Ascending aorta (tissue), 2 donors: Measurements from ENCODE around the gene VAMP7. TPM values are rescaled to one million over a fixed set of nuclear protein-coding genes. Genes with fewer than 3 reads are reported as not detected.
A peak's percentile ranks its signal among the peaks of the same experiment; 100 is the strongest.

Experiments
- DNase-seq, 2 donors: peaks; one replicate each; pipeline ENCODE4 v3.0.0-alpha.2; 2019; ENCODE audit warnings: low spot score in 2 of 2
- H3K27ac ChIP-seq, 2 donors: fragments of 200-600 bp; sonication (generic); one replicate each; pipeline ENCODE4 v1.5.1; 2016 to 2017; ENCODE audit warnings: mild to moderate bottlenecking in 1 of 2
- H3K27me3 ChIP-seq: fragments of 200-600 bp; sonication (generic); one replicate; pipeline ENCODE4 v1.5.1; 2017
- H3K36me3 ChIP-seq, 2 donors: fragments of 200-600 bp; sonication (generic); one replicate each; pipeline ENCODE4 v1.5.1; 2016
- H3K4me1 ChIP-seq, 2 donors: fragments of 200-600 bp; sonication (generic); one replicate each; pipeline ENCODE4 v1.5.1; 2016 to 2017; ENCODE audit warnings: mild to moderate bottlenecking in 1 of 2
- H3K4me3 ChIP-seq, 2 donors: fragments of 200-600 bp; sonication (generic); one replicate each; pipeline ENCODE4 v1.5.1; 2016 to 2017; ENCODE audit warnings: mild to moderate bottlenecking in 1 of 2
- H3K9me3 ChIP-seq, 2 donors: fragments of 200-600 bp; sonication (generic); one replicate each; pipeline ENCODE4 v1.5.1; 2016
- intact Hi-C: fragments of 100-400 bp; cut with DNase I; formaldehyde crosslinking; loops from one replicate; pipeline ENCODE4 v1.15.1; 2023
- total RNA-seq: library from RNA; depleted of rRNA; stranded (reverse); fragments of >200 nt; gene quantifications from one replicate; pipeline ENCODE4 v1.1.0, GENCODE V29; 2016
- TF ChIP-seq, protein P1 (sequence below), 3 experiments: fragments of 200-600 bp in 2 of 3; fragments of 450-650 bp in 1 of 3; sonication (generic) in 2 of 3; IDR thresholded peaks; one replicate each; pipeline ENCODE4 v1.5.1; 2016 to 2019; ENCODE audit warnings: antibody characterized with exemption in 3 of 3, mild to moderate bottlenecking in 1 of 3, moderate library complexity in 1 of 3

Gene VAMP7
- total RNA-seq, 1 donor from 2014 or later: 8.0 TPM

DNA sequence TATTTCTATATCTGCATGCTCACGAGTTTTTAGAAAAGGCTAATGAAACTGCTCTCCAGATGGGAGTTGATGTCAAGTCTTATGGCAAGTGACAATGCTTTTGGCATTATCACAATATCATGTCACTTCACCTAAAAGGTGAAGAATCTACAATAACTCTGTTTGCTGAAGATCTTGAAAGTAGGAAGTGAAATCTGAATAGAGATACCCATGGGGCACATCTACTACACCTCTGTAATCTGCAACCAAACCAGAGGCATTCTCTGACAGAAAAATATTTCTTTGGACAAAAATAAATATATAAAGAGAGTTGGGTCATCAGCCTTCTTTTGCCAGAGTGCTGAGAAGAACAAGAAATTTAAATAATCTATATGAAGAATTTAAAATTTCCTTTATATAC lies 3.9 kb upstream of the VAMP7 start:
- DNase-seq: no peak
- H3K27ac ChIP-seq: no peak overlapping the region
- no peaks in the 10 kb centered on the region for H3K4me1 ChIP-seq
- no peaks in the 10 kb centered on the region for H3K36me3 ChIP-seq
- H3K4me3 ChIP-seq: no peak overlapping the region
- TF ChIP-seq, protein P1, sequence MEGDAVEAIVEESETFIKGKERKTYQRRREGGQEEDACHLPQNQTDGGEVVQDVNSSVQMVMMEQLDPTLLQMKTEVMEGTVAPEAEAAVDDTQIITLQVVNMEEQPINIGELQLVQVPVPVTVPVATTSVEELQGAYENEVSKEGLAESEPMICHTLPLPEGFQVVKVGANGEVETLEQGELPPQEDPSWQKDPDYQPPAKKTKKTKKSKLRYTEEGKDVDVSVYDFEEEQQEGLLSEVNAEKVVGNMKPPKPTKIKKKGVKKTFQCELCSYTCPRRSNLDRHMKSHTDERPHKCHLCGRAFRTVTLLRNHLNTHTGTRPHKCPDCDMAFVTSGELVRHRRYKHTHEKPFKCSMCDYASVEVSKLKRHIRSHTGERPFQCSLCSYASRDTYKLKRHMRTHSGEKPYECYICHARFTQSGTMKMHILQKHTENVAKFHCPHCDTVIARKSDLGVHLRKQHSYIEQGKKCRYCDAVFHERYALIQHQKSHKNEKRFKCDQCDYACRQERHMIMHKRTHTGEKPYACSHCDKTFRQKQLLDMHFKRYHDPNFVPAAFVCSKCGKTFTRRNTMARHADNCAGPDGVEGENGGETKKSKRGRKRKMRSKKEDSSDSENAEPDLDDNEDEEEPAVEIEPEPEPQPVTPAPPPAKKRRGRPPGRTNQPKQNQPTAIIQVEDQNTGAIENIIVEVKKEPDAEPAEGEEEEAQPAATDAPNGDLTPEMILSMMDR (IDR thresholded peaks at IDR 0.05): no peak
- H3K27me3 ChIP-seq: no peaks in the 10 kb centered on the region
- intact Hi-C loops: no loop called here
- H3K9me3 ChIP-seq: no peaks in the 10 kb centered on the region

DNA sequence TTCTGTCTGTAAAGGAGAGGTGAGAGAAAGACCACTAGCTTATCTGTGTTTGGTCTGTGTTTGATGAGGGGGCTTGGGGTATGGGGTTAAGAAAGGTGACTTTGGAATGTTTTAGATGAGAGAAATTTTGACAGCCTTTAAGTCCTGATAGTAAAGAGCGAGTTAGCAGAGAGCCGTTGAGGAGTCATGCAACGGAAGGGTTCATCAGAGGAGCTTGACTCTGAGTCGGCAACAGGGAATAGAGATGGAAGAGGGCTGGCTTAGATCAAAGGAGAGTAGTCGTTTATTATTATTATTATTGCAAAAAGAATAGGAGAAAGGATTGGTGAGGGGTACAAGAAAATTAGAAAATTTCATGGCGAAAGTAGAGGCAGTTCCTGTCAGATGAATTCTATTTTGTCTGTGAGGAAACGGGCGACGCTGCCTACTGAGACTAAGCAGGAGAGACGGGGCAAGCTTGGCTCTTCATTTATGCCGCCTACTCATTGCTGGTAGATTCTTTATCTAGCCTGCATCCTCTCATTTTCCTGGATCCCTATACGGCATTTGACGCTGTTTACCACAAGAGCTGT lies 473 bp upstream of the VAMP7 start:
- TF ChIP-seq, protein P1 (IDR thresholded peaks at IDR 0.05): no peak
- DNase-seq: no peak
- Histone ChIP-seq H3K36me3 (no peaks in the 10 kb centered on the region), H3K27ac (peak overlapping the region; percentile 76 to 82), H3K27me3 (no peaks in the 10 kb centered on the region), H3K9me3 (no peaks in the 10 kb centered on the region), H3K4me3 (peak overlapping the region; percentile 71 to 76), H3K4me1 (no peaks in the 10 kb centered on the region)
- intact Hi-C loops: loop anchor here (2.0 to 5.0 kb wide), 2 partner anchors 114 to 663 kb away; partner anchors contain the start of gene VBP1

DNA sequence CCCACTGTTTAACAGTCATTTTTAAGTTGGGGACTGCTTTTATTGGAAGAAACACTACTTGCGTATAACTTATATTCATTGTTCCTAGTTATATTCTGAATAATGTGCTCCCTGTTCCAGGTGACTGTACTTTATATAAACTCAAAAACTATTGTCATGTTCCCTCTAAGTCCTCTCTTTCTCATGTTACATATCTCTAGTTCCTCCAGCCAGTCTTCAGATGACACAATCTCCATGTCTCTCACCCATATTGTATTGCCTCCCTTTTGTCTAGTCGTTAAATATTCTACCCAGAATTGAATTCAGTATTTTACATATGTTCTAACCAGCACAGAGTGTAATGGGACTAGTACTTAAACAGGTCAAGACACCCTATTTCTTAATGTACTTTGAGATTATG lies 5.3 kb downstream of the VAMP7 start:
- no peak overlapping the region for H3K27ac ChIP-seq

DNA sequence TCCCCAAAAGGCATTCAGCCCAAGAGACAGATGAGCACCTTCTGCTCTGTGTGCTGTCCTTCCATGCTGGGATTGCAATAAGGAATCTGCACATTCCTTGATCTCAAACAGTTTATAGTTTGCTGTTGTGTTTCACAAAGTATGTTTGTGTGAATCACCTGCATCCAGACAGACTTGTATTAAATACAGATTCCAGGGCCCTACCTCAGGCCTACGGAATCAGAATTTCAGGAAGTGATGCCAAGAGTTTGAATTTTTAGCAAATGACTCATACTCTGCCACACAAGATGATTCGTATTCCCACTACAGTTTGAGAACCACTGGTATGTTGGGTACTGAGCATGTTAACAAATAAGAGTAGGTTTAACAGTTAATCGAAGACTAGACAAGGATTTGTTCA lies 7.0 kb downstream of the VAMP7 start:
- Histone ChIP-seq H3K4me1 (no peaks in the 10 kb centered on the region), H3K27ac (no peak overlapping the region), H3K9me3 (no peaks in the 10 kb centered on the region), H3K4me3 (no peak overlapping the region), H3K36me3 (peaks cover 0 to 22% of the 10 kb centered on the region in 2 donors), H3K27me3 (no peaks in the 10 kb centered on the region)
- TF ChIP-seq, protein P1 (IDR thresholded peaks at IDR 0.05): no peak
- DNase-seq: no peak
- intact Hi-C loops: no loop called here

More for the DNA sequence above, 5.3 kb downstream of the VAMP7 start:
- Histone ChIP-seq H3K4me3 (no peak overlapping the region), H3K36me3 (peaks cover 0 to 14% of the 10 kb centered on the region in 2 donors), H3K27me3 (no peaks in the 10 kb centered on the region), H3K4me1 (no peaks in the 10 kb centered on the region), H3K9me3 (no peaks in the 10 kb centered on the region)
- DNase-seq: no peak
- TF ChIP-seq, protein P1 (IDR thresholded peaks at IDR 0.05): no peak
- intact Hi-C loops: no loop called here

DNA sequence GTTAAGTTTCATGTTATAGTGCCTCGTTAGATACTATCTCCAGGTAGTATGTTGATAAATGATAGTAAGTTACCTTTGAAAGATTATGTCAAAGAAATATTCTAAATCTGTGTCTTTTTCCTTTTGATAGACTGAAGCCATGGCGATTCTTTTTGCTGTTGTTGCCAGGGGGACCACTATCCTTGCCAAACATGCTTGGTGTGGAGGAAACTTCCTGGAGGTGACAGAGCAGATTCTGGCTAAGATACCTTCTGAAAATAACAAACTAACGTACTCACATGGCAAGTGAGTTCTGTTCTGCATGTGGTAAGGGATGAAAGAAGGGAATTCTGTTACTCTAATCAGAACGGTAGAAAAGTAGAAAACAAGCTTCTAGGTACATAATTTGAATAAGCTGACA lies 8.2 kb downstream of the VAMP7 start:
- no peak overlapping the region for H3K27ac ChIP-seq
- intact Hi-C loops: no loop called here
- no peaks in the 10 kb centered on the region for H3K27me3 ChIP-seq
- TF ChIP-seq, protein P1 (IDR thresholded peaks at IDR 0.05): no peak
- no peak for DNase-seq
- H3K4me1 ChIP-seq: no peaks in the 10 kb centered on the region
- no peaks in the 10 kb centered on the region for H3K9me3 ChIP-seq
- H3K36me3 ChIP-seq: peaks cover 0 to 28% of the 10 kb centered on the region in 2 donors
- H3K4me3 ChIP-seq: no peak overlapping the region
